ENCODE data around the gene TMEM270. TPM values are rescaled to one million over a fixed set of nuclear protein-coding genes. Genes with fewer than 3 reads are reported as not detected.

The TMEM270 gene
- total RNA-seq, 1 experiment from 2014 or later = not detected

DNA sequence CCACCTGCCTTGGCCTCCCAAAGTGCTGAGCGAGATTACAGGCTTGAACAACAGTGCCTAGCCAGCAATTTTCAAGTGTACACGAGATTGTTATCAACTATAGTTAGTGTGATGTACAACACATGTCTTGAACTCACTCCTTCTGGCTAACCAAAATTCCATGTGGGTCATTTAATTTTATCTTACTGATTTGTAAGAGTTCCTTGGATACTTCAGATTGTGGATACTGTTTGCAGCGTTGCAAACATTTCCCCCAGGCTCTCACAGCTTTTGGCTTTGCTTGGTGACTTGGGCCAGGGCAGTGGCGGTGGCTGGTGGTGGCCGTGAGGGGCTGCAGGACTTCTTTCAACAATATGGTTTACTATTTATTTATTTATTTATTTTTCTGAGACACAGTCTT, 8.5 kb upstream of the TMEM270 start:
- no peaks in the 10 kb centered on the region for H3K9me3 Mint-ChIP-seq (ENCODE audit: unreplicated experiment)
- intact Hi-C loops (cut with micrococcal nuclease) = no loop called here
- BruUV-seq (replicated peaks) = no TSS peak
- H3K27ac Mint-ChIP-seq (ENCODE audit: low read depth, unreplicated experiment) = peak overlapping the region; percentile 94
- peaks cover 38% of the 10 kb centered on the region for H3K4me1 Mint-ChIP-seq (ENCODE audit: insufficient read depth, unreplicated experiment)
- CTCF ChIA-PET = no interaction called here
- peak overlapping the region; percentile 43 for H3K4me3 Mint-ChIP-seq (ENCODE audit: unreplicated experiment)
- DNase-seq (ENCODE audit: unreplicated experiment) = no peak
- POLR2A ChIA-PET = interaction anchor here (2.2 to 4.4 kb wide), 2 partner anchors 25 to 30 kb away, joined by 5 to 48 read pairs; no protein-coding TSS in a partner anchor
- H3K36me3 Mint-ChIP-seq (ENCODE audit: insufficient read depth, unreplicated experiment) = no peaks in the 10 kb centered on the region
- TF ChIP-seq, protein P1, sequence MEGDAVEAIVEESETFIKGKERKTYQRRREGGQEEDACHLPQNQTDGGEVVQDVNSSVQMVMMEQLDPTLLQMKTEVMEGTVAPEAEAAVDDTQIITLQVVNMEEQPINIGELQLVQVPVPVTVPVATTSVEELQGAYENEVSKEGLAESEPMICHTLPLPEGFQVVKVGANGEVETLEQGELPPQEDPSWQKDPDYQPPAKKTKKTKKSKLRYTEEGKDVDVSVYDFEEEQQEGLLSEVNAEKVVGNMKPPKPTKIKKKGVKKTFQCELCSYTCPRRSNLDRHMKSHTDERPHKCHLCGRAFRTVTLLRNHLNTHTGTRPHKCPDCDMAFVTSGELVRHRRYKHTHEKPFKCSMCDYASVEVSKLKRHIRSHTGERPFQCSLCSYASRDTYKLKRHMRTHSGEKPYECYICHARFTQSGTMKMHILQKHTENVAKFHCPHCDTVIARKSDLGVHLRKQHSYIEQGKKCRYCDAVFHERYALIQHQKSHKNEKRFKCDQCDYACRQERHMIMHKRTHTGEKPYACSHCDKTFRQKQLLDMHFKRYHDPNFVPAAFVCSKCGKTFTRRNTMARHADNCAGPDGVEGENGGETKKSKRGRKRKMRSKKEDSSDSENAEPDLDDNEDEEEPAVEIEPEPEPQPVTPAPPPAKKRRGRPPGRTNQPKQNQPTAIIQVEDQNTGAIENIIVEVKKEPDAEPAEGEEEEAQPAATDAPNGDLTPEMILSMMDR (IDR thresholded peaks at IDR 0.05; ENCODE audit: unreplicated experiment) = no peak
- peaks cover 4% of the 10 kb centered on the region for H3K27me3 Mint-ChIP-seq (ENCODE audit: insufficient read depth, unreplicated experiment)

DNA sequence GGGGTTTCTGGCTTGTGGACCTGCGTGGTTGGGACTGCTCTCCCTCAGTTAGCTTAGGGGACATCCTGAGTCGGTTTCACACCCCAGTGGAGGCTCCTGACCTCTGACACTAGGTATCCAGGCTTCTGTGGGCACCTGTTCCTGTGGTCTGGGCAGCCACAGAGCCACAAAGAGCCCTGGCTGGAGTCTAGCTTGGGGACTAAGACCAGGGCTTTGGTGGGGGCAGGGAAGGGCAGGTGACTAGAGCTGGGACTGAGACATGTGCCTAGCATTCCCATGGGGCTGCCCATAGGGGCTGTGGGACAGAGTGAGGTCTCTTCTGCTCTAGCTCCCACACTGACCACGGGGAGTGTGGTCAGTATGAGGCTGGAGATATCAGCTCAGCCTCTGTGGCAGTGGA, 4.0 kb upstream of the TMEM270 start:
- Mint-ChIP-seq H3K4me3 (ENCODE audit: unreplicated experiment) (no peak overlapping the region), H3K9me3 (ENCODE audit: unreplicated experiment) (no peaks in the 10 kb centered on the region), H3K4me1 (ENCODE audit: insufficient read depth, unreplicated experiment) (peaks cover 6% of the 10 kb centered on the region), H3K27me3 (ENCODE audit: insufficient read depth, unreplicated experiment) (peaks cover 12% of the 10 kb centered on the region), H3K36me3 (ENCODE audit: insufficient read depth, unreplicated experiment) (no peaks in the 10 kb centered on the region), H3K27ac (ENCODE audit: low read depth, unreplicated experiment) (no peak overlapping the region)
- DNase-seq (ENCODE audit: unreplicated experiment) = no peak
- TF ChIP-seq, protein P1 (IDR thresholded peaks at IDR 0.05; ENCODE audit: unreplicated experiment) = no peak
- intact Hi-C loops (cut with micrococcal nuclease) = loop anchor here (5.0 kb wide), 1 partner anchor 250 kb away; no protein-coding TSS in a partner anchor
- no TSS peak for BruUV-seq (replicated peaks)
- ChIA-PET POLR2A (interaction anchor here (0.9 kb wide), 1 partner anchor 121 kb away, joined by 4 read pairs; no protein-coding TSS in a partner anchor), CTCF (interaction anchor here (0.6 to 3.3 kb wide), 9 partner anchors 61 to 350 kb away, joined by 3 to 35 read pairs (median 3); partner anchors contain the start of genes ABHD11 and VPS37D)

DNA sequence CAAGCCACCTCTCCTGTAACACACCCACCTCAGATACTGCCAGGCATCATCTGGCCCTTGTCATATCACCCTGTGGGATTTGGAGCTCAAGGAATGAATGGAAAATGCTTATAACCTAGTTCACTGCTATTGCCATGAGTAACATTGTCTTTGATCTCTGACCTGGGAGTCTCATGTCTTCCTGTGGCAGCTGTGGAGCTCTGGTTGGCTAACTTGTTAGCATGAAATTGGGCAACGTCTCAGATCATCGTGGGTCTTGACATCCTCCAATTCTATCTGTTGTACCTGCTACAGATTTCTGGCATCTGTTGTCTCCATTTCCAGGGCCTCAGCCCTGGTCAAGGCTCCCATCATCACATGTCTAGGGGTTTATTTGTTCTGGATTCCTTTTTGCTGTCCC, 2.2 kb upstream of the TMEM270 start:
- POLR2A ChIA-PET = interaction anchor here (1.0 kb wide), 1 partner anchor 124 kb away, joined by 3 read pairs; no protein-coding TSS in a partner anchor
- Mint-ChIP-seq H3K36me3 (ENCODE audit: insufficient read depth, unreplicated experiment) (no peaks in the 10 kb centered on the region), H3K4me1 (ENCODE audit: insufficient read depth, unreplicated experiment) (no peaks in the 10 kb centered on the region), H3K4me3 (ENCODE audit: unreplicated experiment) (no peak overlapping the region), H3K9me3 (ENCODE audit: unreplicated experiment) (no peaks in the 10 kb centered on the region), H3K27me3 (ENCODE audit: insufficient read depth, unreplicated experiment) (peaks cover 12% of the 10 kb centered on the region), H3K27ac (ENCODE audit: low read depth, unreplicated experiment) (no peak overlapping the region)
- BruUV-seq (replicated peaks) = no TSS peak
- TF ChIP-seq, protein P1 (IDR thresholded peaks at IDR 0.05; ENCODE audit: unreplicated experiment) = no peak
- DNase-seq (ENCODE audit: unreplicated experiment) = no peak
- CTCF ChIA-PET = interaction anchor here (1.0 to 1.1 kb wide), 2 partner anchors 168 to 252 kb away, joined by 3 to 4 read pairs; no protein-coding TSS in a partner anchor
- intact Hi-C loops (cut with micrococcal nuclease) = loop anchor here (5.0 kb wide), 1 partner anchor 252 kb away; no protein-coding TSS in a partner anchor

DNA sequence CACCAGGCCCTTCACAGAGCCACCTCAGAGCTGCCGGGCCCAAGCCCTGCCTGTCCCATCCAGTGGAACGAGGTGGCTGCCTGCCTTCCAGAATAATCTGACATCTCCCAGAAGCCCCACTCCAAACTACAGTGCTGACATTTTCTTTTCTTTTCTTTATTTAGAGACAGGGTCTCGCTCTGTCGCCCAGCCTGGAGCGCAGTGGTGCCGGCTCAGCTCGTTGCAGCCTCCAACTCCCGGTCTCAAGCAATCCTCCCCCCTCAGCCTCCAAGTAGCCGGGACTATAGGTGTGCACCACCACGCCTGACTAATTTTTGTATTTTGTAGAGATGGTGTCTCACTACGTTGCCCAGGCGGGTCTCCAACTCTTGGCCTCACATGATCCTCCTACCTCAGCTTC, 346 bp downstream of the TMEM270 start:
- no peak overlapping the region for H3K4me3 Mint-ChIP-seq (ENCODE audit: unreplicated experiment)
- ChIA-PET CTCF (interaction anchor here (0.6 kb wide), 2 partner anchors 108 to 185 kb away, joined by 3 read pairs; no protein-coding TSS in a partner anchor), POLR2A (no interaction called here)
- no peaks in the 10 kb centered on the region for H3K4me1 Mint-ChIP-seq (ENCODE audit: insufficient read depth, unreplicated experiment)
- intact Hi-C loops (cut with micrococcal nuclease) = no loop called here
- H3K27ac Mint-ChIP-seq (ENCODE audit: low read depth, unreplicated experiment) = no peak overlapping the region
- no peaks in the 10 kb centered on the region for H3K9me3 Mint-ChIP-seq (ENCODE audit: unreplicated experiment)
- H3K36me3 Mint-ChIP-seq (ENCODE audit: insufficient read depth, unreplicated experiment) = no peaks in the 10 kb centered on the region
- DNase-seq (ENCODE audit: unreplicated experiment) = no peak
- TF ChIP-seq, protein P1 (IDR thresholded peaks at IDR 0.05; ENCODE audit: unreplicated experiment) = no peak
- BruUV-seq (replicated peaks) = no TSS peak
- H3K27me3 Mint-ChIP-seq (ENCODE audit: insufficient read depth, unreplicated experiment) = peaks cover 12% of the 10 kb centered on the region
